ENCODE measurements around the gene KRAS.

DNA sequence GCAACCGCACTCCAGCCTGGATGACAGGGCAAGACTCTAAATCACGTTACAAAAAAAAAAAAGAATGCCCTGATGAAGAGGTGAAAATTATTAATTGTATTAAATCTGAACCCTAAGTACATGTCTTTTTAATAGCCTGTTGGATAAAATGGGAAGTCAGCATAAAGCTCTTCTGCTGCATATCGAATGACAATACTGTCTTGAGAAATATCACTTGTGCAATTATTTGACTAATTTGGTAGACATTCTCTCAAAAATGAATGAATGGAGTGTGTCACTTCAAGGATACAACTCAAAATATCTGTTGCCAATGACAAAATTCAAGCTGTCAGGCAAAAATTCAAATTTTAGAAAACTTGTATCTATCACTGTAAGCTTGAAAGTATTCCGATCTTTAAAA lies 94.7 kb downstream of the KRAS start:
- TF ChIP-seq, protein P1, sequence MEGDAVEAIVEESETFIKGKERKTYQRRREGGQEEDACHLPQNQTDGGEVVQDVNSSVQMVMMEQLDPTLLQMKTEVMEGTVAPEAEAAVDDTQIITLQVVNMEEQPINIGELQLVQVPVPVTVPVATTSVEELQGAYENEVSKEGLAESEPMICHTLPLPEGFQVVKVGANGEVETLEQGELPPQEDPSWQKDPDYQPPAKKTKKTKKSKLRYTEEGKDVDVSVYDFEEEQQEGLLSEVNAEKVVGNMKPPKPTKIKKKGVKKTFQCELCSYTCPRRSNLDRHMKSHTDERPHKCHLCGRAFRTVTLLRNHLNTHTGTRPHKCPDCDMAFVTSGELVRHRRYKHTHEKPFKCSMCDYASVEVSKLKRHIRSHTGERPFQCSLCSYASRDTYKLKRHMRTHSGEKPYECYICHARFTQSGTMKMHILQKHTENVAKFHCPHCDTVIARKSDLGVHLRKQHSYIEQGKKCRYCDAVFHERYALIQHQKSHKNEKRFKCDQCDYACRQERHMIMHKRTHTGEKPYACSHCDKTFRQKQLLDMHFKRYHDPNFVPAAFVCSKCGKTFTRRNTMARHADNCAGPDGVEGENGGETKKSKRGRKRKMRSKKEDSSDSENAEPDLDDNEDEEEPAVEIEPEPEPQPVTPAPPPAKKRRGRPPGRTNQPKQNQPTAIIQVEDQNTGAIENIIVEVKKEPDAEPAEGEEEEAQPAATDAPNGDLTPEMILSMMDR (IDR thresholded peaks at IDR 0.05), result no peak
- no peak for TF ChIP-seq POLR2A (IDR thresholded peaks at IDR 0.05)

All from prostate gland (tissue), 2 donors.